KMS-11 (cell line): ENCODE results near the gene UPB1.
A peak's percentile ranks its signal among the peaks of the same experiment; 100 is the strongest.

Source experiments
- H2AFZ ChIP-seq: fragments of 200-600 bp; sonication (generic); 2 replicates; pipeline ENCODE4 v1.6.1; 2016; ENCODE audit warnings: antibody characterized with exemption, mixed run types, low read depth
- H3K27ac ChIP-seq: fragments of 200-600 bp; sonication (generic); 2 replicates; pipeline ENCODE4 v1.6.1; 2016; ENCODE audit warnings: mild to moderate bottlenecking, mixed run types
- H3K27me3 ChIP-seq: fragments of 200-600 bp; sonication (generic); 2 replicates; pipeline ENCODE4 v1.6.1; 2017; ENCODE audit warnings: mild to moderate bottlenecking, low read depth, mixed run types, moderate library complexity; ENCODE audit not compliant: insufficient read depth
- H3K36me3 ChIP-seq: fragments of 200-600 bp; sonication (generic); 2 replicates; pipeline ENCODE4 v1.6.1; 2017; ENCODE audit warnings: mild to moderate bottlenecking, mixed run types; ENCODE audit not compliant: insufficient read depth
- H3K4me1 ChIP-seq: fragments of 200-600 bp; sonication (generic); 2 replicates; pipeline ENCODE4 v1.6.1; 2016; ENCODE audit warnings: mild to moderate bottlenecking, low read depth, mixed run types; ENCODE audit not compliant: poor library complexity, severe bottlenecking
- H3K4me2 ChIP-seq: fragments of 200-600 bp; sonication (generic); 2 replicates; pipeline ENCODE4 v1.7.0; 2016; ENCODE audit warnings: mild to moderate bottlenecking, mixed run types
- H3K4me3 ChIP-seq: fragments of 200-600 bp; sonication (generic); IDR thresholded peaks from 2 replicates; pipeline ENCODE4 v1.6.1; 2017; ENCODE audit warnings: low read depth, low read length, mixed read lengths; ENCODE audit not compliant: insufficient read depth
- H3K79me2 ChIP-seq: fragments of 200-600 bp; sonication (generic); 2 replicates; pipeline ENCODE4 v1.6.1; 2016; ENCODE audit warnings: low read depth, mixed run types; ENCODE audit not compliant: insufficient read depth
- H3K9ac ChIP-seq: fragments of 200-600 bp; sonication (generic); 2 replicates; pipeline ENCODE4 v1.6.1; 2016; ENCODE audit warnings: mild to moderate bottlenecking, mixed run types
- H4K20me1 ChIP-seq: fragments of 200-600 bp; sonication (generic); 2 replicates; pipeline ENCODE4 v1.6.1; 2016; ENCODE audit warnings: mild to moderate bottlenecking, mixed run types; ENCODE audit not compliant: insufficient read depth
- CTCF ChIP-seq: fragments of 200-600 bp; sonication (generic); conservative IDR thresholded peaks from 2 replicates; pipeline ENCODE4 v1.6.1; 2017; ENCODE audit warnings: low read depth, mild to moderate bottlenecking, antibody characterized with exemption, low read length, moderate library complexity, mixed read lengths

The UPB1 gene

GRCh38 chr22:24541681-24542515 is 46.8 kb downstream of the UPB1 start:
- Histone ChIP-seq H3K4me2 (no peak overlapping the region), H2AFZ (no peak overlapping the region), H3K4me3 (no peak overlapping the region), H3K4me1 (peaks cover 43% of the 10 kb centered on the region), H3K79me2 (no peaks in the 10 kb centered on the region), H4K20me1 (no peaks in the 10 kb centered on the region), H3K36me3 (peaks cover 10% of the 10 kb centered on the region; the same call in 1 of the 2 replicates), H3K27me3 (no peaks in the 10 kb centered on the region), H3K9ac (no peak overlapping the region), H3K27ac (no peak overlapping the region)
- no peak for TF ChIP-seq CTCF

DNA sequence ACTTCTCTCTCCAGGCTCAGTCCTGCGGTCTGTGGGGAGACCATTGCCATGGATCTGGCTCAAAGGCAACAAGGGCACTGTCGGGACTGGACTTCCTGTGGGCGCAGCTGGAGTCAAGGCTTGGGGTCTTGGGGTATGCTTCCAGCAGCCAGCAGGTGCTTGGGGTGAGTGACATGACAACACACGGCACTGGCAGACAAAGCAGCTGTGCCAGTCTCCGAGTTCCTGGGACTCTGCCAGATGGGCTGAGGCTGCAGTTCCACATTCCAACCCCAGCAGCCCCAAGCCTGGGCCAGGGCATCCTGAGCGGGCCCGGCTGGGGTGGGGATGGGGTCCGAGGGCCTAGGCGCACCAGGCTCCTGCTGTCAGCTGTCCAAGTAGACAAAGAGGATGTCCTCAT is 47.5 kb downstream of the UPB1 start:
- Histone ChIP-seq H3K4me3 (no peak overlapping the region), H3K27me3 (no peaks in the 10 kb centered on the region), H4K20me1 (no peaks in the 10 kb centered on the region), H3K36me3 (peaks cover 13% of the 10 kb centered on the region; the same call in 1 of the 2 replicates), H2AFZ (no peak overlapping the region), H3K27ac (no peak overlapping the region), H3K79me2 (no peaks in the 10 kb centered on the region), H3K9ac (no peak overlapping the region), H3K4me1 (peaks cover 43% of the 10 kb centered on the region), H3K4me2 (no peak overlapping the region)
- no peak for TF ChIP-seq CTCF

DNA sequence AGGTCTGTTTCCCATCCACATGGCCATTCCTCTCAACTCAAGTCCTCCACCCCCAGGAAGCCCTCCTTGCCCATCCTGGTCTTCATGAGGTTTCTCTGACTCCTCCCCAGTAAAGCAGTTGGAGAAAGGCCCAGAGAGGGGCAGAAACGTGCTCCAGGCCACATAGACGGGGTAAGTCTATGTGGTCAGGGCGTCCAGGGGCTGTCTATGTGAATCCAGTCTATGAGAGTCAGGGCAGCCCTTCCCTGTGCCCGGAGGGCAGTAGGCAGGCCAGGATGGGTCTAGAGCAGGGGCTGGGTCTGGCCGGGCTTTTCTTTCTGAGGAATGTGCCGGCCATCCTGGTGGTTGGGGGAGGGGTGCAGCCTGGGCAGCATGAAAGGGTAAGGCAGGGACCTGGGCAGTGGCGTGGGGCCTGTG is 48.1 kb downstream of the UPB1 start:
- no peak overlapping the region for H3K9ac ChIP-seq
- H3K4me1 ChIP-seq, result peaks cover 43% of the 10 kb centered on the region
- no peak overlapping the region for H3K4me3 ChIP-seq
- no peaks in the 10 kb centered on the region for H3K79me2 ChIP-seq
- H3K27me3 ChIP-seq, result no peaks in the 10 kb centered on the region
- peak overlapping the region; percentile 44; the same call in 1 of the 2 replicates for H3K4me2 ChIP-seq
- no peak for TF ChIP-seq CTCF
- no peaks in the 10 kb centered on the region for H4K20me1 ChIP-seq
- peaks cover 13% of the 10 kb centered on the region; the same call in 1 of the 2 replicates for H3K36me3 ChIP-seq
- H2AFZ ChIP-seq, result no peak overlapping the region
- H3K27ac ChIP-seq, result peak overlapping the region; percentile 75; the same call in 1 of the 2 replicates

DNA sequence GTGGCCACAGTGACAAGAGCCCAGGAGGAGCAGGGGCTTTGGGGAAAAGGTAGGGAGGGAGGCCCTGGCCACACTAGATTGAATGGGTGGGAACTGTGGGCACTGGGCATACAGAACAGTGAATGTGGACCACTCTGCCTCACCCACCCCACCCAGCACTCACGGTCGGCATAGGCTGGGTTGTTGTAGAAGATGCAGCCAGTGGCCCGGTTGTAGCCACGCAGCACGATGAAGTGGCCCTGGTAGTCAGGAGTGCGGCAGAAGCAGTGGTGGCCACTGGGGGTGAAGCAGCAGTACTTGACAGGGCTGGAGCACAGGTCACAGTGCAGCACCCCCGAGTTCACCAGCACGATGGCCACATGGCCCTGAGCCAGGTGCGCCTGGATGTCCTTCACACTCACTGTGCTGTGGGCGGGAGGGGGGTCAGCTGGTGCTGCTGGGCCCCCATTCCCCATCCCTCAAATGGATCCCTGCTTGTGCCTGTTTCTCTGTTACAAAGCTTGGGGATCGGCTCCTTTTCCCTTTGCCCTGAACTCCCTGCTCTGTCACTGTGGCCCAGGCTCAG is 48.6 kb downstream of the UPB1 start:
- Histone ChIP-seq H3K36me3 (peaks cover 13% of the 10 kb centered on the region; the same call in 1 of the 2 replicates), H3K4me2 (peak overlapping the region; percentile 44; the same call in 1 of the 2 replicates), H3K4me1 (peaks cover 43% of the 10 kb centered on the region), H3K9ac (no peak overlapping the region), H3K27ac (peak overlapping the region; percentile 75), H4K20me1 (no peaks in the 10 kb centered on the region), H3K79me2 (no peaks in the 10 kb centered on the region), H3K4me3 (no peak overlapping the region), H2AFZ (no peak overlapping the region), H3K27me3 (no peaks in the 10 kb centered on the region)
- no peak for TF ChIP-seq CTCF
